Calu3 (cell line): ENCODE results near the gene DACT2. TPM values are rescaled to one million over a fixed set of nuclear protein-coding genes. Genes with fewer than 3 reads are reported as not detected.

ENCODE experiments used
- BruUV-seq: library from RNA; stranded (reverse); fragments of 400-500 nt; replicated peaks from 2 replicates; lab custom pipeline; 2021; lab: Mats Ljungman, UMichigan
- CTCF ChIA-PET: fragments of 300-600 bp; sonication (Branson Sonifier 250); formaldehyde crosslinking; loops from one replicate; lab custom pipeline; 2022; ENCODE audit warnings: antibody characterized with exemption; lab: Charles Lee
- DNase-seq: peaks from one replicate; pipeline ENCODE4 v3.0.0; 2022
- H3K27ac Mint-ChIP-seq: one replicate; pipeline ENCODE4 v1.8.0; 2022; ENCODE audit warnings: mixed read lengths; ENCODE audit not compliant: unreplicated experiment
- H3K27me3 Mint-ChIP-seq: one replicate; pipeline ENCODE4 v1.8.0; 2022; ENCODE audit warnings: mixed read lengths; ENCODE audit not compliant: unreplicated experiment
- H3K36me3 Mint-ChIP-seq: one replicate; pipeline ENCODE4 v1.8.0; 2022; ENCODE audit warnings: mild to moderate bottlenecking, moderate library complexity, mixed read lengths; ENCODE audit not compliant: insufficient read depth, unreplicated experiment
- H3K4me1 Mint-ChIP-seq: one replicate; pipeline ENCODE4 v1.8.0; 2022; ENCODE audit warnings: mild to moderate bottlenecking, low read depth, mixed read lengths; ENCODE audit not compliant: unreplicated experiment
- H3K4me3 Mint-ChIP-seq: one replicate; pipeline ENCODE4 v1.8.0; 2022; ENCODE audit warnings: mild to moderate bottlenecking, low read depth, moderate library complexity, mixed read lengths; ENCODE audit not compliant: unreplicated experiment
- H3K9me3 Mint-ChIP-seq: one replicate; pipeline ENCODE4 v1.8.0; 2022; ENCODE audit warnings: low read depth, mixed read lengths; ENCODE audit not compliant: unreplicated experiment
- intact Hi-C: fragments of 100-400 bp; cut with micrococcal nuclease; formaldehyde crosslinking; loops from one replicate; pipeline ENCODE4 v1.10.0; 2022; ENCODE audit not compliant: unreplicated experiment
- total RNA-seq: library from RNA; stranded (reverse); gene quantifications from 2 replicates; pipeline ENCODE4 v1.2.3, GENCODE V29; 2022
- TF ChIP-seq, protein P1 (sequence below): fragments of 200-600 bp; IDR thresholded peaks from one replicate; pipeline ENCODE4 v1.8.0; 2022; ENCODE audit warnings: antibody characterized with exemption; ENCODE audit not compliant: unreplicated experiment

The DACT2 gene
- total RNA-seq, 1 experiment from 2014 or later: not detected

- Mint-ChIP-seq H3K4me3 (no peak overlapping the region), H3K9me3 (no peaks in the 10 kb centered on the region), H3K36me3 (no peaks in the 10 kb centered on the region), H3K27me3 (peaks cover 63% of the 10 kb centered on the region), H3K4me1 (peaks cover 10% of the 10 kb centered on the region), H3K27ac (no peak overlapping the region)
- DNase-seq: no peak
- BruUV-seq: no TSS peak
- TF ChIP-seq, protein P1, sequence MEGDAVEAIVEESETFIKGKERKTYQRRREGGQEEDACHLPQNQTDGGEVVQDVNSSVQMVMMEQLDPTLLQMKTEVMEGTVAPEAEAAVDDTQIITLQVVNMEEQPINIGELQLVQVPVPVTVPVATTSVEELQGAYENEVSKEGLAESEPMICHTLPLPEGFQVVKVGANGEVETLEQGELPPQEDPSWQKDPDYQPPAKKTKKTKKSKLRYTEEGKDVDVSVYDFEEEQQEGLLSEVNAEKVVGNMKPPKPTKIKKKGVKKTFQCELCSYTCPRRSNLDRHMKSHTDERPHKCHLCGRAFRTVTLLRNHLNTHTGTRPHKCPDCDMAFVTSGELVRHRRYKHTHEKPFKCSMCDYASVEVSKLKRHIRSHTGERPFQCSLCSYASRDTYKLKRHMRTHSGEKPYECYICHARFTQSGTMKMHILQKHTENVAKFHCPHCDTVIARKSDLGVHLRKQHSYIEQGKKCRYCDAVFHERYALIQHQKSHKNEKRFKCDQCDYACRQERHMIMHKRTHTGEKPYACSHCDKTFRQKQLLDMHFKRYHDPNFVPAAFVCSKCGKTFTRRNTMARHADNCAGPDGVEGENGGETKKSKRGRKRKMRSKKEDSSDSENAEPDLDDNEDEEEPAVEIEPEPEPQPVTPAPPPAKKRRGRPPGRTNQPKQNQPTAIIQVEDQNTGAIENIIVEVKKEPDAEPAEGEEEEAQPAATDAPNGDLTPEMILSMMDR: no peak
- intact Hi-C loops: no loop called here
- CTCF ChIA-PET: no interaction called here
Measured at GRCh38 chr6:168297643-168298042, 21.9 kb downstream of the DACT2 start.

DNA sequence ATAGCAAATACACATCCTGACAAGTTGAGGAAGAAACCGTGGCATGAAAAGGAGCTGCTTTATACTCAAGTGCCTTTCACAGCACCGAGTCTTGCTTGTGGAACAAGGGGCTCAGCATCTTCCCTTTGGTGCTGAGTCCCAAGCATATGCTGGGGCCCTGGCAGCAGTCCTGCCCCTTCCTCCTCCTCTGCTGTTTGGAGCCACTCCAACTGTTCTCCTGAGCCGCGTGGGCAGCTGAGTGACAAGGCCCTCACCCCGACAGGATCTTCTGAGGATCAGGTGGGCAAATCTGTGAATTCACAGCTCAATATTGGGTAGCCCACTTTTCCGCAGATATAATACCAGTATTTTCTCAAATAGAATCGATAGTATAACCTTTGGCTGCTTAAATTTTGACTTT is 24.7 kb downstream of the DACT2 start:
- DNase-seq: no peak
- CTCF ChIA-PET: no interaction called here
- Mint-ChIP-seq H3K36me3 (no peaks in the 10 kb centered on the region), H3K4me1 (no peaks in the 10 kb centered on the region), H3K4me3 (no peak overlapping the region), H3K27ac (no peak overlapping the region), H3K9me3 (no peaks in the 10 kb centered on the region), H3K27me3 (peaks cover 50% of the 10 kb centered on the region)
- BruUV-seq: no TSS peak
- intact Hi-C loops: no loop called here
- TF ChIP-seq, protein P1: no peak

DNA sequence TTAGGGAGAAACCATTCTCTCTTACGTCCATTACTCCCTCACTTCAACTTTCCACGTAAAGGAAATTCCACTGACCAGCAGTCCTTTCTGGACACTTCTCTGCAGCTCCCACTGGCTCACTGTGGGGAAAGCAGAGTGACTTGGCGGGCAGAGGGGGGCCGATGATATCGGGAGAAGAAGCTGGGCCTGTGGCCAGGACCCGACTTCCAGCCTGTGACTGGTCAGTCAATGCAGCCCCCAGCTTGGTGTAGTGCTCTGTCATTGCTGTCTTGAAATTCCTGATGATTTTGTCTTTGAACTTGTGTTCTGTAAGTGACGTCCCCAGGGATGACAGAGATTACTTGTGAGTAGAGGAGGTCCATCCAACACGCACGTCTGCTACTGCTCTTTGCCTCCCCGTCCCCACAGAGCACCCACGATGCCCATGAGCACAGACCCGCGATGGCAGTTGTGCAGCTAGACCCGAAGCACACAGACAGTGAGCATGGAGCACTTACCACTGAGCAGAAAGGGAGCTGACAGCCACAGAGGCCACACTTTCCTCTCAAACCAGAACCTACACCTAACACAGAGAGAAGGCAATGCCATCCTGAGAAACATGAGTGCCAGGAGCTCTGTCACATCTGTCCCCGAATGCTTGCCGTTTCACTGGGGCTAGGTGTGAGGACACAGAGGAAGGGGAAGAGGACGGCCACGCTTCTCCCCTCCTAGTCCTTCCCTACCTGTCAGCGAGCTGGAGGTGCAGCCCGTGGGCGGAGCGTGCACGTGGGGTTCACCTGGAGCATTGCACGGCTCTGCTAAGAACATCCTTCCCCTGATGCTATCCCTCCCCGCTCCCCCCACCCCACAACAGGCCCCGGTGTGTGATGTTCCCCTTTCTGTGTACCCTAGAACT is 25.7 kb downstream of the DACT2 start:
- H3K4me1 Mint-ChIP-seq: no peaks in the 10 kb centered on the region
- peaks cover 55% of the 10 kb centered on the region for H3K27me3 Mint-ChIP-seq
- CTCF ChIA-PET: no interaction called here
- no peaks in the 10 kb centered on the region for H3K36me3 Mint-ChIP-seq
- intact Hi-C loops: no loop called here
- H3K4me3 Mint-ChIP-seq: no peak overlapping the region
- TF ChIP-seq, protein P1: no peak
- no peaks in the 10 kb centered on the region for H3K9me3 Mint-ChIP-seq
- no peak overlapping the region for H3K27ac Mint-ChIP-seq
- no TSS peak for BruUV-seq
- DNase-seq: no peak

GRCh38 chr6:168292826-168293225 is 26.8 kb downstream of the DACT2 start:
- H3K4me1 Mint-ChIP-seq: no peaks in the 10 kb centered on the region
- H3K27me3 Mint-ChIP-seq: peaks cover 61% of the 10 kb centered on the region
- intact Hi-C loops: no loop called here

More at GRCh38 chr6:168292826-168293225, 26.8 kb downstream of the DACT2 start:
- Mint-ChIP-seq H3K36me3 (no peaks in the 10 kb centered on the region), H3K27ac (no peak overlapping the region), H3K9me3 (no peaks in the 10 kb centered on the region), H3K4me3 (no peak overlapping the region)
- TF ChIP-seq, protein P1: no peak
- CTCF ChIA-PET: no interaction called here
- no TSS peak for BruUV-seq
- no peak for DNase-seq
